Endothelial cell of umbilical vein (primary cell): Measurements from ENCODE around the gene FEN1. TPM values are rescaled to one million over a fixed set of nuclear protein-coding genes. Genes with fewer than 3 reads are reported as not detected.

ENCODE experiments used
- BruUV-seq: library from RNA; stranded (reverse); fragments of 400-500 nt; replicated peaks from 2 replicates; lab custom pipeline; 2021; lab: Mats Ljungman, UMichigan
- CTCF ChIA-PET: fragments of 300-600, 350-600 bp; sonication (Branson Sonifier 250); formaldehyde crosslinking; loops from one replicate; lab custom pipeline; 2021; ENCODE audit warnings: antibody characterized with exemption, inconsistent platforms; lab: Charles Lee
- POLR2A ChIA-PET: fragments of 300-600, 350-600 bp; sonication (Branson Sonifier 250); formaldehyde crosslinking; loops from one replicate; lab custom pipeline; 2021; ENCODE audit warnings: antibody characterized with exemption, inconsistent platforms; lab: Charles Lee
- DNase-seq: peaks from one replicate; pipeline ENCODE4 v3.0.0-alpha.2; 2011; ENCODE audit warnings: low read depth, low spot score
- FAIRE-seq: peaks from 2 replicates; lab custom pipeline; 2011; peaks lifted over from hg19 to GRCh38; lab: Jason Lieb, UNC
- H2AFZ ChIP-seq: 2 replicates; pipeline ENCODE4 v1.6.0; 2012; ENCODE audit warnings: low read depth, low read length, control low read depth, inconsistent platforms
- H3K27ac ChIP-seq: 2 replicates; pipeline ENCODE4 v1.5.1; 2011; ENCODE audit warnings: low read depth, mild to moderate bottlenecking, control low read depth, low read length, moderate library complexity; ENCODE audit not compliant: insufficient read depth
- H3K27me3 ChIP-seq, 2 experiments: 2 replicates each; pipeline versions ENCODE4 v1.6.0 to v1.6.1; 2011; ENCODE audit warnings: low read length in 2 of 2, mixed read lengths in 1 of 2; ENCODE audit not compliant: control insufficient read depth in 2 of 2, insufficient read depth in 2 of 2
- H3K36me3 ChIP-seq, 2 experiments: 2 replicates in 1 of 2; 3 replicates in 1 of 2; pipeline ENCODE4 v1.5.1; 2011; ENCODE audit warnings: low read length in 2 of 2, mild to moderate bottlenecking in 1 of 2, moderate library complexity in 1 of 2; ENCODE audit not compliant: control insufficient read depth in 2 of 2, insufficient read depth in 2 of 2; ENCODE audit errors: extremely low read depth in 1 of 2
- H3K4me1 ChIP-seq: 3 replicates; pipeline ENCODE4 v1.5.1; 2011; ENCODE audit warnings: mild to moderate bottlenecking, low read length; ENCODE audit not compliant: control insufficient read depth, insufficient read depth; ENCODE audit errors: extremely low read depth
- H3K4me2 ChIP-seq: 2 replicates; pipeline ENCODE4 v1.6.1; 2011; ENCODE audit warnings: low read length, control low read depth, mixed read lengths; ENCODE audit not compliant: insufficient read depth
- H3K4me3 ChIP-seq, 3 experiments: fragments of 200-600 bp in 1 of 3; sonication (generic), shearing (Covaris generic) in 1 of 3; replicated peaks in 1 of 3; 2 replicates each; pipeline ENCODE4 v1.5.1; 2011 to 2016; ENCODE audit warnings: control low read depth in 3 of 3, low read length in 3 of 3, mild to moderate bottlenecking in 2 of 3, inconsistent platforms in 1 of 3, low read depth in 1 of 3, moderate library complexity in 1 of 3; ENCODE audit not compliant: insufficient read depth in 1 of 3
- H3K79me2 ChIP-seq: 2 replicates; pipeline ENCODE4 v1.6.0; 2012; ENCODE audit warnings: low read length, inconsistent platforms; ENCODE audit not compliant: control insufficient read depth, insufficient read depth
- H3K9ac ChIP-seq: replicated peaks from 2 replicates; pipeline ENCODE3; 2011; ENCODE audit warnings: low read length, control low read depth; ENCODE audit not compliant: insufficient read depth; ENCODE audit errors: extremely low read depth
- H3K9me1 ChIP-seq: replicated peaks from 3 replicates; pipeline ENCODE4 v1.6.0; 2011; ENCODE audit warnings: mild to moderate bottlenecking, low read length; ENCODE audit not compliant: control insufficient read depth, insufficient read depth; ENCODE audit errors: extremely low read depth
- H3K9me3 ChIP-seq: replicated peaks from 2 replicates; pipeline ENCODE4 v1.5.1; 2012; ENCODE audit warnings: low read length, inconsistent platforms; ENCODE audit not compliant: control insufficient read depth, insufficient read depth
- H4K20me1 ChIP-seq: replicated peaks from 2 replicates; pipeline ENCODE3; 2011; ENCODE audit warnings: mild to moderate bottlenecking, low read length; ENCODE audit not compliant: control insufficient read depth, insufficient read depth; ENCODE audit errors: extremely low read depth
- CTCF ChIP-seq, 2 donors: IDR thresholded peaks; 1 replicate in 1 of 2; 2 replicates in 1 of 2; pipeline ENCODE4 v1.5.1; 2011; ENCODE audit warnings: low read length in 2 of 2, mild to moderate bottlenecking in 2 of 2, moderate library complexity in 2 of 2, control low read depth in 1 of 2, inconsistent platforms in 1 of 2, low read depth in 1 of 2; ENCODE audit not compliant: insufficient read depth in 1 of 2; ENCODE audit errors: extremely low read depth in 1 of 2
- EZH2 ChIP-seq: IDR thresholded peaks from 2 replicates; pipeline ENCODE4 v1.6.1; 2012; ENCODE audit warnings: borderline replicate concordance, low read depth, mild to moderate bottlenecking, moderate library complexity, low read length, inconsistent platforms; ENCODE audit not compliant: severe bottlenecking
- FOS ChIP-seq: IDR thresholded peaks from 2 replicates; pipeline ENCODE4 v1.6.1; 2011; ENCODE audit warnings: mild to moderate bottlenecking, low read length, moderate library complexity, borderline replicate concordance; ENCODE audit not compliant: insufficient read depth
- GATA2 ChIP-seq: IDR thresholded peaks from 2 replicates; pipeline ENCODE4 v1.7.0; 2011; ENCODE audit warnings: low read depth, mild to moderate bottlenecking, moderate library complexity, mixed read lengths, low read length; ENCODE audit not compliant: insufficient read length, insufficient read depth
- JUN ChIP-seq: IDR thresholded peaks from 2 replicates; pipeline ENCODE4 v1.6.1; 2011; ENCODE audit warnings: borderline replicate concordance, low read depth; ENCODE audit not compliant: insufficient read length, insufficient read depth
- MAX ChIP-seq: IDR thresholded peaks from 2 replicates; pipeline ENCODE4 v1.6.1; 2011; ENCODE audit not compliant: insufficient read depth, insufficient read length
- MYC ChIP-seq: IDR thresholded peaks from one replicate; pipeline ENCODE4 v1.6.1; 2011; ENCODE audit warnings: mild to moderate bottlenecking, low read depth, low read length
- POLR2A ChIP-seq: IDR thresholded peaks from 2 replicates; pipeline ENCODE4 v1.6.1; 2012; ENCODE audit warnings: low read depth, mild to moderate bottlenecking, control low read depth, low read length
- POLR2AphosphoS5 ChIP-seq: IDR thresholded peaks from 2 replicates; pipeline ENCODE4 v1.6.1; 2012; ENCODE audit warnings: low read depth, mild to moderate bottlenecking, control low read depth, low read length, moderate library complexity; ENCODE audit not compliant: insufficient read depth
- dilution Hi-C: fragments of 300-500 bp; cut with MboI; formaldehyde crosslinking; loops from one replicate; pipeline ENCODE4 v1.15.0; 2019; ENCODE audit warnings: low sequenced_read_pairs; ENCODE audit not compliant: extremely low pct_ligation_motif_present
- intact Hi-C: fragments of 100-400 bp; cut with micrococcal nuclease; formaldehyde crosslinking; loops from one replicate; pipeline ENCODE4 v1.10.0; 2022
- polyA plus RNA-seq, 4 experiments: library from polyadenylated mRNA; depleted of rRNA in 3 of 4; stranded (reverse) in 3 of 4; unstranded in 1 of 4; fragments of >200 nt; gene quantifications; 2 replicates each; pipeline versions ENCODE4 v1.2.1 to v1.2.3, GENCODE V29; 2011 to 2012; ENCODE audit warnings: missing spikeins in 1 of 4
- total RNA-seq: library from RNA; stranded (reverse); gene quantifications from 2 replicates; pipeline ENCODE4 v1.2.3, GENCODE V29; 2021

Gene FEN1
- total and polyA plus RNA-seq, 2 donors (not counting 3 experiments of a cell fraction or from before 2014, with no cell fraction given) = 29.3 to 60.5 TPM

- Histone ChIP-seq H3K4me2 (peak overlapping the region; percentile 45), H3K36me3 (no peaks in the 10 kb centered on the region), H3K79me2 (no peaks in the 10 kb centered on the region), H3K9me1 (no peaks in the 10 kb centered on the region), H3K4me1 (peaks cover 12% of the 10 kb centered on the region), H3K9me3 (no peaks in the 10 kb centered on the region), H4K20me1 (no peaks in the 10 kb centered on the region), H3K27me3 (no peaks in the 10 kb centered on the region), H3K9ac (no peak overlapping the region), H3K4me3 (peak overlapping the region; percentile 9 to 41 (median 34)), H2AFZ (peak overlapping the region; percentile 82), H3K27ac (no peak overlapping the region)
- ChIA-PET POLR2A (no interaction called here), CTCF (interaction anchor here (0.8 to 1.9 kb wide), 6 partner anchors 19 to 194 kb away, joined by 3 to 7 read pairs (median 4); no protein-coding TSS in a partner anchor)
- intact Hi-C loops (loop anchor here (1.0 kb wide), 1 partner anchor 23 kb away; no protein-coding TSS in a partner anchor), dilution Hi-C loops (no loop called here)
- TF ChIP-seq POLR2AphosphoS5 (no peak), FOS (no peak), EZH2 (no peak), POLR2A (no peak)
- no peak for DNase-seq
- BruUV-seq = no TSS peak
- no peak for FAIRE-seq
Measured at GRCh38 chr11:61752925-61753521, 39.7 kb upstream of the FEN1 start.

GRCh38 chr11:61753672-61754071, 39.0 kb upstream of the FEN1 start:
- H2AFZ ChIP-seq = no peak overlapping the region
- TF ChIP-seq EZH2 = no peak
- no peak for TF ChIP-seq POLR2AphosphoS5
- TF ChIP-seq MAX = no peak
- TF ChIP-seq FOS = no peak
- no peak for TF ChIP-seq CTCF (IDR thresholded peaks at IDR 0.05; ENCODE audit: extremely low read depth in 1 of 2, insufficient read depth in 1 of 2, low read depth in 1 of 2, low read length in 2 of 2)
- TF ChIP-seq MYC = no peak
- no peak for TF ChIP-seq GATA2
- TF ChIP-seq JUN = no peak
- no peak for TF ChIP-seq POLR2A
- no peaks in the 10 kb centered on the region for H3K9me3 ChIP-seq
- no peaks in the 10 kb centered on the region for H4K20me1 ChIP-seq
- no peaks in the 10 kb centered on the region for H3K36me3 ChIP-seq
- FAIRE-seq = no peak
- no peaks in the 10 kb centered on the region for H3K79me2 ChIP-seq
- dilution Hi-C loops (no loop called here), intact Hi-C loops (no loop called here)
- H3K27ac ChIP-seq = no peak overlapping the region
- POLR2A ChIA-PET = no interaction called here
- no peaks in the 10 kb centered on the region for H3K9me1 ChIP-seq
- no peak overlapping the region for H3K9ac ChIP-seq
- no peak overlapping the region for H3K4me2 ChIP-seq
- BruUV-seq = no TSS peak
- no peak for DNase-seq
- CTCF ChIA-PET = interaction anchor here (0.8 to 1.9 kb wide), 6 partner anchors 19 to 193 kb away, joined by 3 to 7 read pairs (median 4); no protein-coding TSS in a partner anchor
- peaks cover 12% of the 10 kb centered on the region for H3K4me1 ChIP-seq
- H3K4me3 ChIP-seq = no peak overlapping the region
- H3K27me3 ChIP-seq = no peaks in the 10 kb centered on the region
